Hematopoietic multipotent progenitor cell (in vitro differentiated cells): ENCODE data around the gene GLI1. TPM values are rescaled to one million over a fixed set of nuclear protein-coding genes. Genes with fewer than 3 reads are reported as not detected.
"Not testable (repeated sequence)": the region's sequence is repeated elsewhere in the genome, so short reads cannot be mapped to it uniquely, and the experiment has no call there.

Experiments used
- DNase-seq, 3 donors: peaks; one replicate each; pipeline ENCODE4 v3.0.0-alpha.2; 2011 to 2015; ENCODE audit warnings: low read depth in 2 of 3, low spot score in 2 of 3
- total RNA-seq: library from RNA; depleted of rRNA; stranded (reverse); fragments of >200 nt; gene quantifications from one replicate; pipeline ENCODE4 v1.2.3, GENCODE V29; 2012

GLI1 gene
- 0.27 TPM for total RNA-seq

DNA sequence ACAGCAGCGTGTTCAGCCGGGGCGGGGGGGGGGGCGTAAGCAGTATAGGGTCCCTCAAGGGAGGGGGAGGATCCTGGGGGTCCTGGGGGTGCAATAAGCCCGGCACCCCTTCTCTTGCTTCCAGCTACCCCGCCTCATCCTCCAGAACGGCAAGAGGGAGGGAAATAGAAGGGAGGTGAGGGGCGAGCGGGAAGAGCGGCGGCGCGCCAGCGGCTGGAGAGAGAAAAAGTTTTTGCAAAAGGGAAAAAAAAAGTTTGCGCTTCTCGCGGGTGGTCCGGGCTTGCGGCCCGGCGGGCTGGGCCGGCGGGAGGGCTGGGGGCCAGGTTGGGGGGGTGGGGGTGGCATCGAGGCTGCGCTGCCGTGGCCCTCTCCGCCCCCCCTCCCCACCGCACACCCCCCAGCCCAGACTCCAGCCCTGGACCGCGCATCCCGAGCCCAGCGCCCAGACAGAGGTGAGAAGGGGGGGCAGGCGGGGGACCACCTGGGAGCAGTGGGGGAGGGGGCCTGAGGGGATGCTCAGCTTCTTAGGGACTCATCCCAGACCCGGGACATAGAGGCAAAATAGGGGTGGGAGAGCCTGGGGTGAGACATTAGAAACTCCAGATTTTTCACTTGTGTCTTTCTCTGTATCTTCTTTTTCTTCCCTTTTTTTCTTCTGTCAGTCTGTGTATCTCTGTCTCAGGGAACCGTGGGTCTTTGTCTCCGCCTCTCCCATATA is at the start of gene GLI1:
Gene GLI1, plus strand, starts transcription at position 36 of the 718 bp plus-strand sequence. CDS start 3,907 bp downstream, outside the sequence.
- no peak for DNase-seq

DNA sequence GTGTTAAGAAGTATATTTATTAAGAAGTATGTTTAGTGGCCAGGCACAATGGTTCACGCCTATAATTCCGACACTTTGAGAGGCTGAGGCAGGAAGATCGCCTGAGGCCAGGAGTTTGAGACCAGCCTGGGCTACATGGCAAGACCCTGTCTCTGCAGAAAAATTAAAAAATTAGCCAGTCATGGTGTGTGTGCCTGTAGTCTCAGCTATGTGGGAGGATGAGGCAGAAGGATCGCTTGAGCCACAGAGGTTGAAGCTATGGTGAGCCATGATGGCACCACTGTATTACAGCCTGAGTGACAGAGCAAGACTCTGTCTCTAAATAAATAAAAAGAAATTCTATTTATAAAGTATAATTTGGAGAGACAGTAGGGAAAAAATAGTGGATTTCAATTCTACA is 49.1 kb upstream of the GLI1 start:
- DNase-seq = no peak

GRCh38 chr12:57414160-57414559 is 45.4 kb upstream of the GLI1 start:
- not testable (repeated sequence) for DNase-seq

DNA sequence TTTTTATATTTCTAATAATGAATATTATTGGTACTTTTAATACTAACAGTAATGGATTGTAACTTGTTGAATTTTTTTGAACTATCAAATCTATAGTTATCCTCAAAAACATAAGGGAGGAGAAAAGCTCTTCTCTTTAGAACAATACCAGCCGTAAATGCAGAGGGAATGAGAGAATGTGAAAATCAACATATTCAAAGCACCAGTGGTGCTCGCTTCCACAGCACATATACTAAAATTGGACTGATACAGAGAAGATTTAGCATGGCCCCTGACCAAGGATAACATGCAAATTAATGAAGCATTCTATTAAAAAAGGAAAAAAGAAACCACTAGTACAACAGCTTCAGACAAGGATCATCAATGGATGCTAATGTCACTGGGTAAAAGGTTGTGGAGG is 44.5 kb upstream of the GLI1 start:
- DNase-seq = no peak

DNA sequence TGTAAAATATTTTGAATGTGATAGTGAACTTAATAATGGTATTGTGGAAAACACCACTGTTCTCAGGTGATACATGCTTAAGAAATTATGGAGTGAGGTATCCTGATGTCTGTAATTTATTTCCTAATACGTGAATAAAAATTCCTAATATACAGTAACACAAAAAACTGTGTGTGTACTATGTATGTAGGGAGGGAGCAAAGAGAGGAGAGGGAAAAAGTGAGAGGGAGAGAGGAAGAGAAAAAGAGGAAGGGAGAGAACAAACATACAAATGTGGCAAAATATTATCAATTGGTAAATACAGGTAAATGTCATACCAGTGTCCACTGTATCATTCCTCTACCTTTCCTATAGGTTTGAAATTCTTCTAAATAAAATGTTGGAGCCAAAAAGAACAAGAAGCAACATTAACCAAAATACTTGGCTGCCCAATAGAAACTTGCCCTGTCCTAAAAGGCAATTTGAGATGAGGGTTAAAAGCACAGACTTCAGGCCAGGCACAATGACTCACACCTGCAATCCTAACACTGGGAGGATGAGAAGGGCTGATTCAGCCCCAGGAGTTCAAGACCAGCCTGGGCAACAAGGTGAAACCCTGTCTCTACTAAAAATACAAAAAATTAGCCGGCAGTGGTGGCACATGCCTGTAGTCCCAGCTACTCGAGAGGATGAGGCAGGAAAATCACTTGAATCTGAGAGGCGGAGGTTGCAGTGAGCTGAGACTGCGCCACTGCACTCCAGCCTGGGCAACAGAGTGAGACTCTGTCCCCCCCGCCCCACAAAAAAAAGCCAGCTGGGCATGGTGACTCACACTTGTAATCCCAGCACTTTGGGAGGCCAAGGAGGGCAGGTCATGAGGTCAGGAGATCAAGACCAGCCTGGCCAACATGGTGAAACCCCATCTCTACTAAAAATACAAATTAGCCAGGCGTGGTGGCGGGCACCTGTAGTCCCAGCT is 43.3 kb upstream of the GLI1 start:
- DNase-seq = no peak

DNA sequence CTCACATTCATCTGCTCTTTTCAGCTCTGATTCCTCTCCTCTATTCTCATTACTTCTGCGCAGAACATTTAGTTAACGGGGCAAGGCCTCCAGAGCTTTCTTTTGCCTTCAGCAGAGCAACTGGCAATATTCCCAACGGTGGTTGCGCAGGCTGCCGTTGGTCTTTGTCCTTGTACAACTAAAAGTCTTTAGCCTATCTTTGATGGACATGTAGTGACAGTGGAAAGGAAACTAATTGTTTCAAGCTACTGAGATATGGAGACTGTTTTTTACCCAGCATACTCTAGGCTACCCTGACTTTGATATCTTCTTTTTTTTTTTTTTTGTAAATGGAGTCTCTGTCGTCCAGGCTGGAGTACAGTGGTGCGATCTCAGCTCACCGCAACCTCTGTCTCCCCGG is 41.3 kb upstream of the GLI1 start:
- DNase-seq = no peak

DNA sequence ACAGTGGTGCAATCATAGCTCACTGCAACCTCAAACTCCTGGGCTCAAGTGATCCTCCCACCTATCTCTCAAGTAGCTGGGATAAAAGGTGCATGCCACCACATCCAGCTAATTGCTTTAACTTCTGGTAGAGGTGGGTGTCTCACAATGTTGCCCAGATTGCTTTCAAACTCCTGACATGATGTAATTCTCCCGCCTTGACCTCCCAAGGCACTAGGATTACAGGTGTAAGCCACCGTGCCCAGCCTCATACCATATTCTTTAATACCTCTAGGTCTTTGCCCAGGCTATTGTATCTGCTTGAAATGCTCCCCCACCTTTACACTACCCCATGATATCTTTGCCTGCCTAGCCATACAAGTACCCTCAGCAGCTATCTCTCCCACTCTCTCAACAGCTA is 40.1 kb upstream of the GLI1 start:
- no peak for DNase-seq

- DNase-seq = no peak
Measured at GRCh38 chr12:57420482-57420881, 39.1 kb upstream of the GLI1 start.

- not testable (repeated sequence) for DNase-seq
Measured at GRCh38 chr12:57426948-57427347, 32.6 kb upstream of the GLI1 start.

- no peak for DNase-seq
Measured at GRCh38 chr12:57428965-57429364, 30.6 kb upstream of the GLI1 start.

DNA sequence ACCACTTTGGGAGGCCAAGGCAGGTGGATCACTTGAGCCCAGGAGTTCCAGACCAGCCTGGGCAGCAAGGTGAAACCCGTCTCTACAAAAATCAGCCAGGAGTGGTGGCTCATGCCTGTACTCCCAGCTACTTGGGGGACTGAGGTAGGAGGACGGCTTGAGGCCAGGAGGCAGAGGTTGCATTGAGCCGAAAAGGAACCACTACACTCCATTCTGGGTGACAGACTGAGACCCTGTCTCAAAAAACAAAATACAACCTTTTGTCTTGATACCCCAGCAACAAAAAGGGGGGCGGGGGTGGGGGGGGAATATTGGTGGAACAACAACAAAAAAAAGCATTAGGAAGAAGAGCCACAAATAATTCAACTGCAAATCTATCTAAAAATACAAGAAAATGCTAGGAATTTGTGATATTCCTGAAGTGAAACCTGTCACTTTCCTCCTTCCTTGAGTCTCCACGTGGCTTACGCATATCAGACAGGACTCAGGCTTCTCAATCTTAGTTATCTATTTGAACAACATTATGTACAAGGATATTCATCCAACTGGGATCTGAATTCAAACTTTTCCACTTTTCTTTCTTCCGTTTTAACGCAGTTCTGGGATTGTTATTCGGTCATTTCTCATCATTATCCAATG is 30.0 kb upstream of the GLI1 start:
- DNase-seq = no peak

- peak in 1 of 3 donors; percentile 25 for DNase-seq
Measured at GRCh38 chr12:57430112-57430930, 29.3 kb upstream of the GLI1 start.

GRCh38 chr12:57430931-57431566 is 28.5 kb upstream of the GLI1 start, which contains the start of gene R3HDM2:
R3HDM2 (minus strand) TSS chr12:57431043; CDS start chr12:57310428, 120,615 bp downstream.
- DNase-seq = peak; percentile 89 to 97 (median 97)

GRCh38 chr12:57431654-57432188 is 27.9 kb upstream of the GLI1 start:
- DNase-seq = no peak

DNA sequence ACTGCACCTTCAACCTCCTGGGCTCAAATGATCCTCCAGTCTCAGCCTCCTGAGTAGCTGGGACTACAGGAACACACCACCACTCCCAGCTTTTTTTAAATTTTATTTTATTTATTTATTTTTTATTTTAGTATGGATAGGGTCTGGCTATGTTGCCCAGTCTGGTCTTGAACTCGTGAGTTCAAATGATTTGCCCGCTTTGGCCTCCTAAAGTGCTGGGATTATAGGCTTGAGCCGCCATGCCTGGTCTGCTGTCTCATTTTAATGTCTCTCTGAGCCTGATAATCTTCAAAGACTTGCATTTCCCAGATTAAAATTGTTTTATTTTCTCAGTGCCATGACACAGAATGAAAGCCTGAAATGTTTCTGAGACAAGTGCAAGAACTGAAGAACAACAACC is 26.2 kb upstream of the GLI1 start:
- DNase-seq = no peak

GRCh38 chr12:57434517-57435223 is 24.9 kb upstream of the GLI1 start, which contains the start of gene INHBC:
INHBC (plus strand) TSS chr12:57434784; CDS start chr12:57434887, 103 bp downstream.
- DNase-seq = no peak

DNA sequence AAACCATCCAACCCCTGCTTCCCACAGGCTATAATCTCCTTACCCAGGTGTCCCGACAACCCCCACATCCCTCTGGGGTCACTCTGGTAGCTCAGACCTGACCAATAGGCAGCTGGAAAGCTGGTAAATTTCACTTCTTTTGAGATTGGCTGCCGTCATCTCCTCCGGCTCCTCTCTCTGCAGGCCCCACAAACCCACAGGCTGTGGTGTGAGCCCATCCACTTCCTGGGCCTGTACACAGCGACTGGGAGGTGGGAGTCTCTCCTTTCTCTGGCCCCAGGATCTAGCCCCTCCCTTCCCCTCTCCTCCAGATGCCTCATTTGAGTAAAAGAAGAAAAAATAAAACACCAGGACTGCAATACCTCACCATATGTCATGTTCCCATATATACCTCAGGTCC is 24.3 kb upstream of the GLI1 start:
- peak in 2 of 3 donors; percentile 24 to 62 for DNase-seq

DNA sequence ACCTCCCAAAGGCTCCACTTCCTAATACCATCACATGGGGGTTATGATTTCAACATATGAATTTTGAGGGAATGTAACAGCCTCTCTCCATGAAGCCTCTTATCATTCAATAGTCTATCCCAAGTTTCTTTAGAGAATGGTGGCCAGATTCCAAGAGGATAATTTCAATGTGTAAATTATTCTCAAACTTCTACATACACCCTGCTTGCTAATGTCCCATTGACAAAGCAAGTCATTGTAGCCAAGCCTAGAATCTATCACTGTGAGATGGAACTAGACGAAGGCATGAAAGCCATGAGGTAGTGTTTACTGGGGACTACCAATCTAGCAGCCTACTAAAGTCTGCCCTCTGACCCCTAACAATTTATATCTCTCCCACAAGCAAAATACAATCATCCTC is 21.2 kb upstream of the GLI1 start:
- DNase-seq = no peak

GRCh38 chr12:57439762-57440266 is 19.8 kb upstream of the GLI1 start:
- DNase-seq = no peak
